Measurements from ENCODE around the gene TNIK.
"Not testable (repeated sequence)": the region's sequence is repeated elsewhere in the genome, so short reads cannot be mapped to it uniquely, and the experiment has no call there.

TNIK gene

GRCh38 chr3:171251835-171252234, 208.4 kb downstream of the TNIK start:
- no peak for DNase-seq (ENCODE audit: low read depth)

GRCh38 chr3:171250444-171250843, 209.8 kb downstream of the TNIK start:
- DNase-seq (ENCODE audit: low read depth) = no peak

- DNase-seq (ENCODE audit: low read depth) = no peak
Observed at GRCh38 chr3:171249245-171249644, 211.0 kb downstream of the TNIK start.

GRCh38 chr3:171248426-171249111, 211.6 kb downstream of the TNIK start:
- no peak for DNase-seq (ENCODE audit: low read depth)

- DNase-seq (ENCODE audit: low read depth) = no peak
Observed at GRCh38 chr3:171245796-171246765, 214.1 kb downstream of the TNIK start.

- DNase-seq (ENCODE audit: low read depth) = no peak
Observed at GRCh38 chr3:171242951-171243350, 217.3 kb downstream of the TNIK start.

- DNase-seq (ENCODE audit: low read depth) = no peak
Observed at GRCh38 chr3:171242170-171242569, 218.0 kb downstream of the TNIK start.

- not testable (repeated sequence) for DNase-seq (ENCODE audit: low read depth)
Observed at GRCh38 chr3:171241655-171242054, 218.6 kb downstream of the TNIK start.

GRCh38 chr3:171240504-171240835, 219.7 kb downstream of the TNIK start:
- no peak for DNase-seq (ENCODE audit: low read depth)

GRCh38 chr3:171239757-171240503, 220.3 kb downstream of the TNIK start:
- no peak for DNase-seq (ENCODE audit: low read depth)

GRCh38 chr3:171237009-171237385, 223.2 kb downstream of the TNIK start:
- DNase-seq (ENCODE audit: low read depth) = no peak

- DNase-seq (ENCODE audit: low read depth) = no peak
Observed at GRCh38 chr3:171236265-171237008, 223.8 kb downstream of the TNIK start.

GRCh38 chr3:171234298-171235010, 225.8 kb downstream of the TNIK start:
- DNase-seq (ENCODE audit: low read depth) = no peak

- no peak for DNase-seq (ENCODE audit: low read depth)
Observed at GRCh38 chr3:171231361-171231760, 228.8 kb downstream of the TNIK start.

- no peak for DNase-seq (ENCODE audit: low read depth)
Observed at GRCh38 chr3:171230865-171231264, 229.3 kb downstream of the TNIK start.

GRCh38 chr3:171229173-171229572, 231.0 kb downstream of the TNIK start:
- no peak for DNase-seq (ENCODE audit: low read depth)

GRCh38 chr3:171228240-171228639, 232.0 kb downstream of the TNIK start:
- no peak for DNase-seq (ENCODE audit: low read depth)

- no peak for DNase-seq (ENCODE audit: low read depth)
Observed at GRCh38 chr3:171227828-171228227, 232.4 kb downstream of the TNIK start.

GRCh38 chr3:171227359-171227758, 232.8 kb downstream of the TNIK start:
- DNase-seq (ENCODE audit: low read depth) = no peak

- no peak for DNase-seq (ENCODE audit: low read depth)
Observed at GRCh38 chr3:171226794-171227193, 233.4 kb downstream of the TNIK start.

GRCh38 chr3:171225708-171226107, 234.5 kb downstream of the TNIK start:
- DNase-seq (ENCODE audit: low read depth) = peak; percentile 53

Data from stromal cell of bone marrow (primary cell).